CD8-positive, alpha-beta memory T cell (primary cell): ENCODE results near the gene ZNF394. TPM values are rescaled to one million over a fixed set of nuclear protein-coding genes. Genes with fewer than 3 reads are reported as not detected.
A peak's percentile ranks its signal among the peaks of the same experiment; 100 is the strongest.
"Not testable (repeated sequence)": the region's sequence is repeated elsewhere in the genome, so short reads cannot be mapped to it uniquely, and the experiment has no call there.

Experiments used
- CTCF ChIA-PET: fragments of 350-600 bp; sonication (Branson Sonifier 250); formaldehyde crosslinking; loops from one replicate; lab custom pipeline; 2021; ENCODE audit warnings: antibody characterized with exemption; lab: Charles Lee
- POLR2A ChIA-PET: fragments of 350-600 bp; sonication (Branson Sonifier 250); formaldehyde crosslinking; loops from one replicate; lab custom pipeline; 2021; ENCODE audit warnings: antibody characterized with exemption; lab: Charles Lee
- DNase-seq, 5 donors: peaks; one replicate each; pipeline versions ENCODE4 v3.0.0 to v3.0.0-alpha.2; 2020 to 2022; ENCODE audit warnings: mixed read lengths in 1 of 5
- H3K27ac ChIP-seq: one replicate; pipeline ENCODE4 v1.7.0; 2013; ENCODE audit warnings: low read depth, mild to moderate bottlenecking, low read length, moderate library complexity
- H3K27me3 ChIP-seq: 2 replicates; pipeline ENCODE4 v1.7.0; 2013; ENCODE audit warnings: low read length, mild to moderate bottlenecking; ENCODE audit not compliant: insufficient read depth, poor library complexity, severe bottlenecking
- H3K36me3 ChIP-seq: 2 replicates; pipeline ENCODE4 v1.7.0; 2013; ENCODE audit warnings: mild to moderate bottlenecking, low read length, moderate library complexity; ENCODE audit not compliant: insufficient read depth
- H3K4me1 ChIP-seq: 2 replicates; pipeline ENCODE4 v1.7.0; 2013; ENCODE audit warnings: mild to moderate bottlenecking, low read length, moderate library complexity; ENCODE audit not compliant: insufficient read depth
- H3K4me3 ChIP-seq: 2 replicates; pipeline ENCODE4 v1.7.0; 2013; ENCODE audit warnings: mild to moderate bottlenecking, low read length
- H3K9me3 ChIP-seq: 2 replicates; pipeline ENCODE4 v1.7.0; 2013; ENCODE audit warnings: mild to moderate bottlenecking, low read length
- H3K27ac Mint-ChIP-seq, 8 donors: one replicate each; pipeline ENCODE4 v1.8.0; 2020 to 2021; ENCODE audit warnings: mixed read lengths in 8 of 8, mild to moderate bottlenecking in 6 of 8, inconsistent platforms in 3 of 8, moderate library complexity in 3 of 8
- H3K27me3 Mint-ChIP-seq, 2 donors: one replicate each; pipeline ENCODE4 v1.8.0; 2020 to 2021; ENCODE audit warnings: mixed read lengths in 2 of 2, mild to moderate bottlenecking in 1 of 2, moderate library complexity in 1 of 2
- H3K36me3 Mint-ChIP-seq, 3 donors: one replicate each; pipeline ENCODE4 v1.8.0; 2020 to 2021; ENCODE audit warnings: mixed read lengths in 3 of 3, inconsistent platforms in 1 of 3, mild to moderate bottlenecking in 1 of 3
- H3K4me1 Mint-ChIP-seq, 3 donors: one replicate each; pipeline ENCODE4 v1.8.0; 2020 to 2021; ENCODE audit warnings: mixed read lengths in 3 of 3, inconsistent platforms in 1 of 3, mild to moderate bottlenecking in 1 of 3
- H3K4me3 Mint-ChIP-seq, 7 donors: one replicate each; pipeline ENCODE4 v1.8.0; 2020 to 2021; ENCODE audit warnings: mixed read lengths in 7 of 7, mild to moderate bottlenecking in 6 of 7, moderate library complexity in 4 of 7, inconsistent platforms in 2 of 7
- H3K9me3 Mint-ChIP-seq, 5 donors: one replicate each; pipeline ENCODE4 v1.8.0; 2020 to 2022; ENCODE audit warnings: mixed read lengths in 5 of 5, mild to moderate bottlenecking in 3 of 5, moderate library complexity in 2 of 5, inconsistent platforms in 1 of 5
- polyA plus RNA-seq: library from polyadenylated mRNA; unstranded; fragments of 300-500 nt; fragmentation: Illumina TruSeq; gene quantifications from one replicate; pipeline ENCODE4 v1.2.3, GENCODE V29; 2021
- total RNA-seq, 2 experiments: library from RNA; stranded (reverse); gene quantifications; one replicate each; pipeline ENCODE4 v1.2.3, GENCODE V29; 2021

Gene ZNF394
- total and polyA plus RNA-seq, 3 experiments from 2014 or later, result 34.1 to 65.6 (median 35.0) TPM

GRCh38 chr7:99504603-99505323 is 4.7 kb upstream of the ZNF394 start, which contains the start of gene ZKSCAN5:
TSS of gene ZKSCAN5 (plus strand) at chr7:99504662. CDS start at chr7:99506045, 1,383 bp downstream.
- no peaks in the 10 kb centered on the region for H3K27me3 ChIP-seq
- Mint-ChIP-seq H3K27me3 (peaks cover 0 to 3% of the 10 kb centered on the region in 2 donors), H3K36me3 (peaks cover 0 to 18% (median 0%) of the 10 kb centered on the region in 3 donors), H3K4me3 (peak within 1 kb of the TSS; percentile 94 to 100 (median 97)), H3K9me3 (no peaks in the 10 kb centered on the region), H3K27ac (peak within 1 kb of the TSS; percentile 92 to 100 (median 99)), H3K4me1 (peaks cover 23 to 49% (median 38%) of the 10 kb centered on the region in 3 donors)
- H3K4me1 ChIP-seq, result peaks cover 26% of the 10 kb centered on the region
- peak; percentile 95 to 98 (median 97) for DNase-seq
- peak within 1 kb of the TSS; percentile 94 for H3K4me3 ChIP-seq
- H3K36me3 ChIP-seq, result no peaks in the 10 kb centered on the region
- no peaks in the 10 kb centered on the region for H3K9me3 ChIP-seq
- CTCF ChIA-PET, result interaction anchor here (0.7 to 2.0 kb wide), 8 partner anchors 9 to 96 kb away, joined by 3 to 6 read pairs (median 3); partner anchors contain the start of genes ATP5MF, BUD31, PDAP1 and ZNF655
- POLR2A ChIA-PET, result interaction anchor here (0.5 to 3.3 kb wide), 14 partner anchors 9 to 1081 kb away, joined by 3 to 34 read pairs (median 6); partner anchors contain the start of genes ATP5MF, BUD31, CPSF4 and FAM200A
- peak within 1 kb of the TSS; percentile 75 for H3K27ac ChIP-seq

- ChIA-PET POLR2A (interaction anchor here (0.5 to 3.3 kb wide), 13 partner anchors 8 to 1082 kb away, joined by 3 to 34 read pairs (median 5); partner anchors contain the start of genes ATP5MF, BUD31, CPSF4 and FAM200A), CTCF (interaction anchor here (0.7 to 2.0 kb wide), 7 partner anchors 10 to 96 kb away, joined by 3 to 6 read pairs (median 3); partner anchors contain the start of genes BUD31, PDAP1 and ZNF655)
- Histone ChIP-seq H3K4me3 (peak overlapping the region; percentile 94), H3K9me3 (no peaks in the 10 kb centered on the region), H3K36me3 (no peaks in the 10 kb centered on the region), H3K27me3 (no peaks in the 10 kb centered on the region), H3K27ac (peak overlapping the region; percentile 75), H3K4me1 (peaks cover 26% of the 10 kb centered on the region)
- Mint-ChIP-seq H3K36me3 (peaks cover 0 to 22% (median 0%) of the 10 kb centered on the region in 3 donors), H3K9me3 (no peaks in the 10 kb centered on the region), H3K4me1 (peaks cover 23 to 51% (median 41%) of the 10 kb centered on the region in 3 donors), H3K27me3 (peaks cover 0 to 3% of the 10 kb centered on the region in 2 donors), H3K4me3 (peak overlapping the region; percentile 94 to 100 (median 97)), H3K27ac (peak overlapping the region; percentile 92 to 100 (median 99))
- DNase-seq, result no peak
Measured at GRCh38 chr7:99504281-99504602, 4.2 kb upstream of the ZNF394 start.

GRCh38 chr7:99501236-99501635 is 1.2 kb upstream of the ZNF394 start:
- H3K27me3 ChIP-seq, result not testable (repeated sequence)
- peaks cover 28 to 60% (median 54%) of the 10 kb centered on the region in 3 donors for H3K4me1 Mint-ChIP-seq

GRCh38 chr7:99500637-99501009 is 542 bp upstream of the ZNF394 start:
- Mint-ChIP-seq H3K27me3 (no peaks in the 10 kb centered on the region), H3K9me3 (no peaks in the 10 kb centered on the region), H3K27ac (peak overlapping the region; percentile 90 to 100 (median 99)), H3K4me3 (peak overlapping the region; percentile 94 to 100 (median 99)), H3K36me3 (peaks cover 7 to 41% (median 11%) of the 10 kb centered on the region in 3 donors), H3K4me1 (peaks cover 25 to 57% (median 50%) of the 10 kb centered on the region in 3 donors)
- no peaks in the 10 kb centered on the region for H3K9me3 ChIP-seq
- ChIA-PET CTCF (interaction anchor here (1.6 to 2.0 kb wide), 3 partner anchors 27 to 117 kb away, joined by 4 to 7 read pairs (median 6); partner anchors contain the start of gene ZNF655), POLR2A (interaction anchor here (0.5 to 1.9 kb wide), 12 partner anchors 34 to 125 kb away, joined by 3 to 24 read pairs (median 4); partner anchors contain the start of genes BUD31, FAM200A, PDAP1 and PTCD1)
- peaks cover 5% of the 10 kb centered on the region for H3K36me3 ChIP-seq
- H3K4me3 ChIP-seq, result peak overlapping the region; percentile 98
- H3K27ac ChIP-seq, result peak overlapping the region; percentile 99
- no peaks in the 10 kb centered on the region for H3K27me3 ChIP-seq
- DNase-seq, result no peak
- H3K4me1 ChIP-seq, result peaks cover 34% of the 10 kb centered on the region

More at GRCh38 chr7:99501236-99501635, 1.2 kb upstream of the ZNF394 start:
- H3K9me3 ChIP-seq, H3K27me3 Mint-ChIP-seq, DNase-seq, H3K36me3 ChIP-seq, H3K4me3 ChIP-seq, H3K27ac ChIP-seq, H3K9me3 Mint-ChIP-seq: not testable (repeated sequence)
- Mint-ChIP-seq H3K36me3 (peaks cover 7 to 38% (median 8%) of the 10 kb centered on the region in 3 donors), H3K27ac (peak overlapping the region in 4 of 8 donors; percentile 40 to 90 (median 59)), H3K4me3 (peak overlapping the region; percentile 94 to 100 (median 99))
- ChIA-PET POLR2A (interaction anchor here (0.6 to 1.1 kb wide), 2 partner anchors 57 to 124 kb away, joined by 3 to 4 read pairs; no protein-coding TSS in a partner anchor), CTCF (interaction anchor here (2.0 kb wide), 1 partner anchor 27 kb away, joined by 6 read pairs; no protein-coding TSS in a partner anchor)
- H3K4me1 ChIP-seq, result peaks cover 38% of the 10 kb centered on the region

- H3K9me3 Mint-ChIP-seq, result peaks cover 0 to 1% (median 1%) of the 10 kb centered on the region in 5 donors
- H3K27ac Mint-ChIP-seq, result peak overlapping the region; percentile 90 to 100 (median 99)
- ChIA-PET CTCF (interaction anchor here (1.0 to 2.0 kb wide), 4 partner anchors 25 to 118 kb away, joined by 3 to 7 read pairs (median 5); partner anchors contain the start of gene ZNF655), POLR2A (interaction anchor here (0.7 to 1.9 kb wide), 10 partner anchors 25 to 125 kb away, joined by 3 to 24 read pairs (median 4); partner anchors contain the start of genes BUD31, FAM200A, PDAP1 and ZNF655)
- peak overlapping the region; percentile 94 to 100 (median 99) for H3K4me3 Mint-ChIP-seq
- Histone ChIP-seq H3K27me3 (no peaks in the 10 kb centered on the region), H3K9me3 (peaks cover under 1% of the 10 kb centered on the region), H3K27ac (peak overlapping the region; percentile 99), H3K36me3 (peaks cover 6% of the 10 kb centered on the region), H3K4me1 (peaks cover 29% of the 10 kb centered on the region), H3K4me3 (peak overlapping the region; percentile 98)
- peak in 3 of 5 donors; percentile 8 to 59 (median 54) for DNase-seq
- H3K27me3 Mint-ChIP-seq, result no peaks in the 10 kb centered on the region
- peaks cover 10 to 44% (median 12%) of the 10 kb centered on the region in 3 donors for H3K36me3 Mint-ChIP-seq
- H3K4me1 Mint-ChIP-seq, result peaks cover 21 to 46% (median 45%) of the 10 kb centered on the region in 3 donors
Measured at GRCh38 chr7:99499371-99499720, 735 bp downstream of the ZNF394 start.

GRCh38 chr7:99498546-99498944 is 1.5 kb downstream of the ZNF394 start:
- Mint-ChIP-seq H3K36me3 (peaks cover 18 to 52% (median 20%) of the 10 kb centered on the region in 3 donors), H3K4me3 (peak overlapping the region; percentile 94 to 100 (median 99)), H3K9me3 (peaks cover under 1 to 9% (median 9%) of the 10 kb centered on the region in 5 donors), H3K4me1 (peaks cover 21 to 45% (median 43%) of the 10 kb centered on the region in 3 donors), H3K27ac (peak overlapping the region; percentile 85 to 100 (median 98)), H3K27me3 (no peaks in the 10 kb centered on the region)
- POLR2A ChIA-PET, result interaction anchor here (0.5 to 0.7 kb wide), 2 partner anchors 11 to 119 kb away, joined by 3 to 4 read pairs; no protein-coding TSS in a partner anchor
- Histone ChIP-seq H3K36me3 (peaks cover 14% of the 10 kb centered on the region), H3K4me1 (peaks cover 24% of the 10 kb centered on the region), H3K9me3 (peaks cover 9% of the 10 kb centered on the region), H3K27ac (peak overlapping the region; percentile 99), H3K4me3 (peak overlapping the region; percentile 98), H3K27me3 (no peaks in the 10 kb centered on the region)
- CTCF ChIA-PET, result no interaction called here
- DNase-seq, result no peak

GRCh38 chr7:99497766-99498545 is 2.1 kb downstream of the ZNF394 start:
- Histone ChIP-seq H3K27me3 (no peaks in the 10 kb centered on the region), H3K4me3 (peak overlapping the region; percentile 98), H3K36me3 (peaks cover 19% of the 10 kb centered on the region), H3K27ac (peak overlapping the region; percentile 99), H3K9me3 (peaks cover 12% of the 10 kb centered on the region), H3K4me1 (peaks cover 24% of the 10 kb centered on the region)
- H3K4me3 Mint-ChIP-seq, result peak overlapping the region; percentile 94 to 100 (median 99)
- H3K27me3 Mint-ChIP-seq, result no peaks in the 10 kb centered on the region
- H3K9me3 Mint-ChIP-seq, result peaks cover 6 to 15% (median 13%) of the 10 kb centered on the region in 5 donors
- peak overlapping the region; percentile 72 to 100 (median 91) for H3K27ac Mint-ChIP-seq
- H3K36me3 Mint-ChIP-seq, result peaks cover 23 to 58% (median 24%) of the 10 kb centered on the region in 3 donors
- DNase-seq, result no peak
- peaks cover 21 to 45% (median 42%) of the 10 kb centered on the region in 3 donors for H3K4me1 Mint-ChIP-seq
- ChIA-PET CTCF (no interaction called here), POLR2A (interaction anchor here (0.5 kb wide), 1 partner anchor 10 kb away, joined by 4 read pairs; no protein-coding TSS in a partner anchor)
